IMR-90 (cell line): ENCODE measurements around the gene CDKAL1. TPM values are rescaled to one million over a fixed set of nuclear protein-coding genes. Genes with fewer than 3 reads are reported as not detected.

Source experiments
- ATAC-seq: fragments of 200-7000 bp; cut with Tn5 transposase; 2 replicates; pipeline ENCODE4 v1.9.1; 2020; ENCODE audit warnings: low read depth, mild to moderate bottlenecking, moderate library complexity
- BruUV-seq: library from RNA; stranded (reverse); fragments of 400-500 nt; replicated peaks from 2 replicates; lab custom pipeline; 2021; lab: Mats Ljungman, UMichigan
- CTCF ChIA-PET: fragments of 300-600 bp; formaldehyde crosslinking; extraction: SDS; loops from one replicate; lab custom pipeline; 2021; ENCODE audit warnings: antibody characterized with exemption; lab: Yijun Ruan, JAX
- POLR2A ChIA-PET: fragments of 300-600 bp; sonication (Branson Sonifier 250); formaldehyde crosslinking; loops from one replicate; lab custom pipeline; 2022; ENCODE audit warnings: antibody characterized with exemption; ENCODE audit not compliant: unreplicated experiment; lab: Charles Lee
- DNase-seq: peaks from one replicate; pipeline ENCODE4 v3.0.0; 2013
- H2AFZ ChIP-seq: replicated peaks from 2 replicates; pipeline ENCODE3; 2013; ENCODE audit warnings: low read length, mild to moderate bottlenecking; ENCODE audit not compliant: poor library complexity
- H2AK5ac ChIP-seq: 2 replicates; pipeline ENCODE4 v1.6.1; 2013; ENCODE audit warnings: low read depth, low read length, inconsistent platforms
- H2AK9ac ChIP-seq: replicated peaks from 2 replicates; pipeline ENCODE3; 2013; ENCODE audit warnings: mild to moderate bottlenecking, low read depth, low read length, moderate library complexity; ENCODE audit not compliant: poor library complexity
- H2BK120ac ChIP-seq: 2 replicates; pipeline ENCODE4 v1.6.1; 2013; ENCODE audit warnings: low read depth, low read length, inconsistent platforms
- H2BK15ac ChIP-seq: 3 replicates; pipeline ENCODE4 v1.6.1; 2013; ENCODE audit warnings: low read depth, low read length, inconsistent platforms
- H2BK20ac ChIP-seq: 2 replicates; pipeline ENCODE4 v1.6.1; 2013; ENCODE audit warnings: low read depth, mild to moderate bottlenecking, inconsistent platforms, low read length, moderate library complexity
- H2BK5ac ChIP-seq: 2 replicates; pipeline ENCODE4 v1.6.1; 2013; ENCODE audit warnings: mild to moderate bottlenecking, low read depth, low read length, inconsistent platforms; ENCODE audit not compliant: poor library complexity, severe bottlenecking
- H3K14ac ChIP-seq: replicated peaks from 2 replicates; pipeline ENCODE4 v1.6.1; 2013; ENCODE audit warnings: low read depth, low read length, inconsistent platforms
- H3K18ac ChIP-seq: 2 replicates; pipeline ENCODE4 v1.6.1; 2013; ENCODE audit warnings: low read depth, low read length, control low read depth
- H3K23ac ChIP-seq: 2 replicates; pipeline ENCODE4 v1.6.1; 2013; ENCODE audit warnings: low read depth, low read length, inconsistent platforms
- H3K27ac ChIP-seq: 2 replicates; pipeline ENCODE4 v1.5.1; 2013; ENCODE audit warnings: mild to moderate bottlenecking, control low read depth, low read length; ENCODE audit not compliant: insufficient read depth
- H3K27me3 ChIP-seq: 2 replicates; pipeline ENCODE4 v1.6.1; 2013; ENCODE audit warnings: low read length; ENCODE audit not compliant: control insufficient read depth, insufficient read depth
- H3K36me3 ChIP-seq: 2 replicates; pipeline ENCODE4 v1.6.1; 2013; ENCODE audit warnings: low read length, mixed read lengths; ENCODE audit not compliant: control insufficient read depth, insufficient read depth
- H3K4ac ChIP-seq: 2 replicates; pipeline ENCODE4 v1.6.1; 2013; ENCODE audit warnings: low read depth, low read length, inconsistent platforms
- H3K4me1 ChIP-seq: 2 replicates; pipeline ENCODE4 v1.6.1; 2013; ENCODE audit warnings: low read length, mixed read lengths; ENCODE audit not compliant: control insufficient read depth, insufficient read depth
- H3K4me2 ChIP-seq: 2 replicates; pipeline ENCODE4 v1.6.1; 2013; ENCODE audit warnings: low read depth, mild to moderate bottlenecking, control low read depth, low read length, moderate library complexity
- H3K4me3 ChIP-seq: 2 replicates; pipeline ENCODE4 v1.5.1; 2013; ENCODE audit warnings: low read depth, mild to moderate bottlenecking, control low read depth, low read length, moderate library complexity; ENCODE audit not compliant: insufficient read depth
- H3K56ac ChIP-seq: 2 replicates; pipeline ENCODE4 v1.6.1; 2013; ENCODE audit warnings: low read length, inconsistent platforms; ENCODE audit not compliant: insufficient read depth; ENCODE audit errors: extremely low read depth
- H3K79me1 ChIP-seq, 2 experiments: 2 replicates each; pipeline ENCODE4 v1.6.1; 2013; ENCODE audit warnings: low read length in 2 of 2, inconsistent platforms in 1 of 2, low read depth in 1 of 2
- H3K9ac ChIP-seq: 2 replicates; pipeline ENCODE4 v1.6.1; 2013; ENCODE audit warnings: low read depth, low read length, control low read depth
- H3K9me1 ChIP-seq: 2 replicates; pipeline ENCODE4 v1.6.1; 2013; ENCODE audit warnings: low read length, inconsistent platforms; ENCODE audit not compliant: insufficient read depth
- H3K9me3 ChIP-seq: 2 replicates; pipeline ENCODE4 v1.6.1; 2013; ENCODE audit warnings: low read length; ENCODE audit not compliant: control insufficient read depth, insufficient read depth
- H4K20me1 ChIP-seq: 2 replicates; pipeline ENCODE4 v1.6.1; 2013; ENCODE audit warnings: low read length, inconsistent platforms; ENCODE audit not compliant: insufficient read depth
- H4K5ac ChIP-seq: 2 replicates; pipeline ENCODE4 v1.6.1; 2013; ENCODE audit warnings: mild to moderate bottlenecking, low read depth, low read length, control low read depth
- H4K8ac ChIP-seq, 2 experiments: 2 replicates each; pipeline ENCODE4 v1.6.1; 2013; ENCODE audit warnings: low read depth in 2 of 2, low read length in 2 of 2, control low read depth in 1 of 2, inconsistent platforms in 1 of 2
- H4K91ac ChIP-seq: 2 replicates; pipeline ENCODE4 v1.6.1; 2013; ENCODE audit warnings: low read depth, low read length, inconsistent platforms; ENCODE audit not compliant: insufficient read depth
- BHLHE40 ChIP-seq: fragments of 150-350 bp; IDR thresholded peaks from 2 replicates; pipeline ENCODE4 v1.6.1; 2016; ENCODE audit warnings: mild to moderate bottlenecking, low read depth, low read length
- CEBPB ChIP-seq: IDR thresholded peaks from 2 replicates; pipeline ENCODE4 v1.6.1; 2012; ENCODE audit warnings: low read depth, low read length, improper control_type of control experiment
- CHD1 ChIP-seq: IDR thresholded peaks from 2 replicates; pipeline ENCODE4 v1.6.1; 2012; ENCODE audit warnings: low read depth, low read length, improper control_type of control experiment
- CTCF ChIP-seq: conservative IDR thresholded peaks from 2 replicates; pipeline ENCODE4 v1.5.1; 2012; ENCODE audit warnings: mild to moderate bottlenecking, low read depth, low read length, improper control_type of control experiment
- FOS ChIP-seq: fragments of 150-350 bp; IDR thresholded peaks from 2 replicates; pipeline ENCODE4 v1.6.1; 2016; ENCODE audit warnings: low read depth, low read length
- MAFK ChIP-seq: IDR thresholded peaks from 2 replicates; pipeline ENCODE4 v1.6.1; 2012; ENCODE audit warnings: low read depth, low read length, improper control_type of control experiment
- MAZ ChIP-seq: IDR thresholded peaks from 2 replicates; pipeline ENCODE4 v1.6.1; 2012; ENCODE audit warnings: low read depth, mild to moderate bottlenecking, low read length, improper control_type of control experiment, moderate library complexity, borderline replicate concordance
- MXI1 ChIP-seq: IDR thresholded peaks from 2 replicates; pipeline ENCODE4 v1.6.1; 2012; ENCODE audit warnings: low read depth, mild to moderate bottlenecking, low read length, moderate library complexity, borderline replicate concordance
- NFE2L2 ChIP-seq: fragments of 150-350 bp; IDR thresholded peaks from 2 replicates; pipeline ENCODE4 v1.6.1; 2016; ENCODE audit warnings: low read depth, mild to moderate bottlenecking, low read length
- POLR2A ChIP-seq: IDR thresholded peaks from 2 replicates; pipeline ENCODE4 v1.6.1; 2012; ENCODE audit warnings: mild to moderate bottlenecking, low read depth, low read length
- RAD21 ChIP-seq: IDR thresholded peaks from 2 replicates; pipeline ENCODE4 v1.6.1; 2012; ENCODE audit warnings: low read length, improper control_type of control experiment
- RCOR1 ChIP-seq: IDR thresholded peaks from 2 replicates; pipeline ENCODE4 v1.6.1; 2012; ENCODE audit warnings: mild to moderate bottlenecking, low read length, improper control_type of control experiment; ENCODE audit not compliant: insufficient replicate concordance
- RFX5 ChIP-seq: IDR thresholded peaks from 2 replicates; pipeline ENCODE4 v1.8.0; 2012; ENCODE audit warnings: low read depth, mild to moderate bottlenecking, low read length, moderate library complexity
- SMC3 ChIP-seq: fragments of 150-350 bp; IDR thresholded peaks from 2 replicates; pipeline ENCODE4 v1.6.1; 2016; ENCODE audit warnings: low read depth, mild to moderate bottlenecking, antibody characterized with exemption, low read length, moderate library complexity
- WGBS, 2 experiments: methylation state at CpG; one replicate each; pipeline versions ENCODE4 v1.1.5 to v1.1.7; 2013; ENCODE audit warnings: missing lambda C conversion rate in 2 of 2; ENCODE audit not compliant: insufficient read length in 1 of 2; ENCODE audit errors: extremely low coverage in 2 of 2; 5-methylcytosine and 5-hydroxymethylcytosine counted together
- dilution Hi-C: fragments of 300-500 bp; cut with HindIII; formaldehyde crosslinking; loops from one replicate; pipeline ENCODE4 v1.14.3; 2018; ENCODE audit warnings: low sequenced_read_pairs; ENCODE audit not compliant: unreplicated experiment
- in situ Hi-C: fragments of 300-500 bp; cut with MboI; formaldehyde crosslinking; loops from 3 replicates; pipeline ENCODE4 v1.14.3; 2019; ENCODE audit warnings: low sequenced_read_pairs, inconsistent platforms, mixed read lengths
- intact Hi-C: fragments of 100-400 bp; cut with micrococcal nuclease; formaldehyde crosslinking; loops from 2 replicates; pipeline ENCODE4 v1.10.0; 2022
- polyA plus RNA-seq, 3 experiments: library from polyadenylated mRNA; depleted of rRNA; stranded (reverse); fragments of >200 nt; gene quantifications; 2 replicates each; pipeline ENCODE4 v1.2.3, GENCODE V29; 2012; ENCODE audit warnings: low replicate concordance in 1 of 3
- total RNA-seq: library from RNA; depleted of rRNA; stranded (reverse); fragments of >200 nt; gene quantifications from 2 replicates; pipeline ENCODE4 v1.2.3, GENCODE V29; 2012
- TF ChIP-seq, protein P1 (sequence below): fragments of 150-350 bp; IDR thresholded peaks from 2 replicates; pipeline ENCODE4 v1.6.1; 2016; ENCODE audit warnings: low read depth, mild to moderate bottlenecking, low read length, moderate library complexity, borderline replicate concordance
- TF ChIP-seq, protein P2 (sequence below): fragments of 150-350 bp; IDR thresholded peaks from 2 replicates; pipeline ENCODE4 v1.6.1; 2017; ENCODE audit warnings: mild to moderate bottlenecking, antibody characterized with exemption, low read length, low read depth

The CDKAL1 gene
- total and polyA plus RNA-seq, 2 of the 4 experiments (the other 2 are of a cell fraction): 3.7 to 13.1 TPM

DNA sequence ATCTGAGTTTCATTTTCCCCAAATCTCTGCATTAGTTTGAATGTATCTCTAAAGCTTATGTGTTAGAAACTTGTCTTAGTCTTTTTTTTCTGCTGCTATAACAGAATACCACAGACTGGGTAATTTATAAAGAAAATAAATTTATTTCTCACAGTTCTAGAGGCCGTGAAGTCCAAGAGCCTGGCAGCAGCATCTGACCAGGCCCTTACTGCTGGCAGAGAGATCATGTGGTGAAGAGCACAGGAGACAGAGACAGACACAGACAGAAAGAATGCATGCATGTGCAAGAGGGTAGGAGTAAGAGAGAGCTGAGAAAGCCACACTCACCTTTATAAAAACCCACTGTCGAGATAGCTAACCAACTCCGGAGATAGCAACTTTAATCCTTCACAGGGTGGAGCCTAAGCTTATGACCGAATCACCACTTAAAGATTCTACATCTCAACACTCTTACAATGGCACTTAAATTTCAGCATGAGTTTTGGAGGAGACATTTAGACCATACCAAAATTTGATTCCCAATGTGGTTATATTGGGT is 646.6 kb downstream of the CDKAL1 start:
- no peak overlapping the region for H2AK9ac ChIP-seq
- H2BK20ac ChIP-seq: no peak overlapping the region
- H2BK15ac ChIP-seq: no peak overlapping the region
- no peaks in the 10 kb centered on the region for H3K27me3 ChIP-seq
- no peak overlapping the region for H3K14ac ChIP-seq
- H3K4me1 ChIP-seq: no peaks in the 10 kb centered on the region; the same call in 1 of the 2 replicates
- dilution Hi-C loops: no loop called here
- H2BK120ac ChIP-seq: no peak overlapping the region
- H3K79me1 ChIP-seq: no peaks in the 10 kb centered on the region; a peak in 1 of 4 replicates
- DNase-seq: no peak
- no peak overlapping the region for H3K56ac ChIP-seq
- H3K9me1 ChIP-seq: no peaks in the 10 kb centered on the region
- WGBS, 2 experiments: no CpG with 5 or more reads among the region's 4 CpGs
- CTCF ChIA-PET: no interaction called here
- in situ Hi-C loops: no loop called here
- POLR2A ChIA-PET: no interaction called here
- no peak overlapping the region for H3K18ac ChIP-seq
- H3K9ac ChIP-seq: no peak overlapping the region
- no peak overlapping the region for H4K5ac ChIP-seq
- H2BK5ac ChIP-seq: no peak overlapping the region
- no peak overlapping the region for H4K91ac ChIP-seq
- no peak overlapping the region for H3K4me3 ChIP-seq
- TF ChIP-seq RAD21 (no peak), CTCF (no peak), POLR2A (no peak), NFE2L2 (no peak), MAZ (no peak), CHD1 (no peak), MAFK (no peak), MXI1 (no peak), RCOR1 (no peak), CEBPB (no peak), SMC3 (no peak), BHLHE40 (no peak), RFX5 (no peak), FOS (no peak)
- TF ChIP-seq, protein P1, sequence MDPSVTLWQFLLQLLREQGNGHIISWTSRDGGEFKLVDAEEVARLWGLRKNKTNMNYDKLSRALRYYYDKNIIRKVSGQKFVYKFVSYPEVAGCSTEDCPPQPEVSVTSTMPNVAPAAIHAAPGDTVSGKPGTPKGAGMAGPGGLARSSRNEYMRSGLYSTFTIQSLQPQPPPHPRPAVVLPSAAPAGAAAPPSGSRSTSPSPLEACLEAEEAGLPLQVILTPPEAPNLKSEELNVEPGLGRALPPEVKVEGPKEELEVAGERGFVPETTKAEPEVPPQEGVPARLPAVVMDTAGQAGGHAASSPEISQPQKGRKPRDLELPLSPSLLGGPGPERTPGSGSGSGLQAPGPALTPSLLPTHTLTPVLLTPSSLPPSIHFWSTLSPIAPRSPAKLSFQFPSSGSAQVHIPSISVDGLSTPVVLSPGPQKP: no peak
- TF ChIP-seq, protein P2, sequence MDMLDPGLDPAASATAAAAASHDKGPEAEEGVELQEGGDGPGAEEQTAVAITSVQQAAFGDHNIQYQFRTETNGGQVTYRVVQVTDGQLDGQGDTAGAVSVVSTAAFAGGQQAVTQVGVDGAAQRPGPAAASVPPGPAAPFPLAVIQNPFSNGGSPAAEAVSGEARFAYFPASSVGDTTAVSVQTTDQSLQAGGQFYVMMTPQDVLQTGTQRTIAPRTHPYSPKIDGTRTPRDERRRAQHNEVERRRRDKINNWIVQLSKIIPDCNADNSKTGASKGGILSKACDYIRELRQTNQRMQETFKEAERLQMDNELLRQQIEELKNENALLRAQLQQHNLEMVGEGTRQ: no peak
- no TSS peak for BruUV-seq
- no peak overlapping the region for H3K4me2 ChIP-seq
- no peak overlapping the region for H3K27ac ChIP-seq
- intact Hi-C loops: no loop called here
- H4K20me1 ChIP-seq: no peaks in the 10 kb centered on the region
- H3K36me3 ChIP-seq: no peaks in the 10 kb centered on the region
- H3K23ac ChIP-seq: no peak overlapping the region
- ATAC-seq: no peak
- no peaks in the 10 kb centered on the region for H3K9me3 ChIP-seq
- no peak overlapping the region for H2AK5ac ChIP-seq
- H3K4ac ChIP-seq: no peak overlapping the region
- H4K8ac ChIP-seq: no peak overlapping the region
- H2AFZ ChIP-seq: no peak overlapping the region
